Superior temporal gyrus (tissue), 1 donor: Measurements from ENCODE around the gene STX8.

Experiments used
- DNase-seq: peaks from one replicate; pipeline ENCODE4 v3.0.0-alpha.2; 2016; ENCODE audit errors: extremely low spot score

Gene STX8

DNA sequence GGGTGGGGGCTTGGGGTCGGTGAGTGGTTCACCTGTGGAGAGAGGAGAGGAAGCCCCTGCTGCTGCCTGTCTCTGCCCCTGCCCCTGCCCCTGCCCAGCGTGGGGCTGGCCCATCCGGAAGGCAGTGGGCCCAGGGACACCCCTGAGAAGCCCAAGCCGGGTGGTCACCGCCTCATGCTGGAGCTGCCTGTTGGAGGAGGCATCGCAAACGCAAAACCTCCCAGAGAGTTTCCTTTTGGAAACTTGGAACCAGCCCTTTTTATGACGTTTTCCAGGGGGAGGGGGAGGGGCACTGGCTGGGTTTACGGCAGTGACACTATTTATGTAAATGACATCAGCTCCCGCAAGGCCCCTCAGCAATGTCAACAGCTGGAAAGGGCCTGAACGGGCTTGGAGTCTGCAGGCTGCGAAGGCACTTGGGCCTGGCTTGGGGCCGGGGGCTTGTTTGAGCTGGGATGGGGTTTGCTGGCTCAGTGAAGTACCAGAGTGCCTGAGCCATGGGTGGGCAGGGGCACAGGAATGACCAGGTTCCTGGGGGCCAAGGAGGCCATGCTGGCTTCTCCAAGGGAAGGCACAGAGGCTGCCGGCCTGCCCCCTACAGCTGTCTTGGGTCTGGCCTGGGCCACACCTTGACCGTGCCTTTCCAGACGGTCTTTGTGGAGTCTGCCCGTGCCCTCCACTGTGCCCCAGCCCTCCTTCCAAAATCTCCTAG lies 334.8 kb downstream of the STX8 start:
- no peak for DNase-seq

DNA sequence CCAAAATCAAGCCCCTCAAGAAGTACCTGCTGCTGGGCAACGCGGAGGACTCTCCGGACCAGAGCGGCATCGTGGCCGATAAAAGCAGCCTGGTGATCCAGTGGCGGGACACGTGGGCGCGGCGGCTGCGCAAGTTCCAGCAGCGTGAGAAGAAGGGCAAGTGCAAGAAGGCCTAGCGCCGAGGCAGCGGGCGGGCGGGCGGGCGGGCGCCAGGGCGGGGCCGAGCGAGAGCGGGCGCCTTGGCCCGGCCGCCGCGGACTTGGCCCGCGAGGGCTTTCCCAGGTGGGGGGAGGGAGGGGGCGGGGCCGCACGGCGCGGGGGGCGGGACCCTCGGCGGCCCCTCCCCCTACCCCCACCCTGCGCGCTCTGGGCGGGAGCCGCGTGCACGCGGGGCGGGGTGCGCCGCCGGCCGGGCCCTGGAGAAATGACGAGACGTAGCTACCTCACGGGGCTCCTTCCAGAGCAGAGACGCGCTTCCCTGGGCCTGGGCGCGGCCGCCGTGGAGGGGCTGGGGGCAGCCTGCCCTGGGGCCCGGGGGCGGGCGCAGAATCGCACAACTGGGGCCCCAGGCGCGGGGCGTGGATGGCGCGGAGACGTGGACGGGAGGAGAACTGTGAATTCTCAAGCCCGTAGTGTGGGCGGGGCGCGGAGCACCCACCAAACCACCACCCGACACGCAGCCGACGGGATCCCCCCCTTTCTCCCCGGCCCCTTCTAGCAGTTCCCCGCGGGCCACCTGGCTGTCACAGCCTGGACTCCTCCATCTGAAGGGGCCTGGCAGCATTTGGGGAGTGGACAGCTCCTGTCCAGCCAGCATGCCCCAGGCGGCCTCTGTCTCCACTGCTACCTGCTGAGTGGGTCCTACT lies 335.6 kb downstream of the STX8 start:
- DNase-seq: no peak

DNA sequence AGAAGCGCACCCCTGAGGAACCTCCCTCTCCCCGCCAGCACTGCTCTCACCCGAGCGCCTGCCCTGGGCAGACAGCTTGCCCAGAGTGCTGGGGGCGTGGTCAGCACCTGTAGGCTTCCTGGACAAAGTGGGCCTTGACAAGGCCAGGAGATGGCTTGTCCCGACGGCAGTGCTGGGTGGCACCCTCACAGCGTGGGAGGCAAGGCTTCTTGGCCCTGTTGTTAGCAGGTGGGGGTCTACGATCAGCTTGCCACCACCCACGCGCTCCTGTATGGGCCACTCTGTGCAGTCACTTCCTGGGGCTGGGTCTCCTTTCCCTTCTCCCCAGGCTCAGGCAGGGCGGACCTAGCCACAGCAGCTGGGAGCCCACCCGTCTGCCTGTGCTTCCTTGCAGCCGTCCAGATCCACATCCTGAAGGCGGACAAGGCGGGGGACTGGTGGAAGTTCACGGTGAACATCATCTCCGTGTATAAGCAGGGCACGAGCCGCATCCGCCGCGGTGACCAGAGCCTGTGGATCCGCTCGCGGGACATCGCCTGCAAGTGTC lies 336.3 kb downstream of the STX8 start:
- DNase-seq: no peak

DNA sequence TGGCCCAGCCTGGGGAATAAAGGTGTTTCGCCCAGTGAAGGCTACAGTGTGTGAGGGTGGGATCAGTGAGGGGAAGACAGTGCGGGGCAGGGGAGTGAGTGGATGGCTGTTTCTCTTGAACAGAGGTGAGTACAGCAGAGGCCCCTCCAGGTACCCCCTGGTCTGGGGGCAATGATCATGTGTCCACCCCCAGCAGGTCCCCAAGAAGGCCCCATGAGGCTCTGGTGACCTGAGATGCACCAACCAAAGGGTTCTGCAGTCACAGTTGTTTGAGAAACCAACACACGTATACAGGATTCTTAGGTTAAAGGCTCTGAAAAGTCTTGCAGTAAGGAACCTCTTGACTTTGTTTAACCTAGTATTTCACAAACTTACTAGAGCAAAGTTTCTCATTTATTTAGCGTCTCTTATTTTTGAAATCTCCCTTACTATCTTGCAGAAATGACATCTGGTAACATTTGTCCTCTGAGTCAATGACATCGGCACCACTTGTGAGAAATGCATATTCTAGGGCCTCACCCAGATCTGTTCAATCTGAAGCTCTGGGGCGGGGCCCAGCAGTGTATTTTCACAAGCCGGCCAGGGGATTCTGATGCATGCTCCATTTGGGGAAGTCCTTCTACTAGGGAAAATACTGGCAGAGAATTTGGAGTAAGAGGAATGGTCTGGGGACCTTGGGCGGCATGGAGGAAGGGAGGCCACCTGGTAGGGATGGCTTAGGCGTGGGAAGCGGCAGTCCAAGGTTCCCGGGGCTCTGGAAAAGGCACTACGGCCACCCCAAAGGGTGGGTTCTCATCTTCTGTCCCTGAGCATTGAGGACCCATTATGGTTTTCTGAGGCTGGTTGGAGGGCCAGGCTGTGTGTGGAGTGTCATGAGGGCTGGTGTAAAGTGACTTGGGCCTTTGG lies 337.0 kb downstream of the STX8 start:
- DNase-seq: no peak

DNA sequence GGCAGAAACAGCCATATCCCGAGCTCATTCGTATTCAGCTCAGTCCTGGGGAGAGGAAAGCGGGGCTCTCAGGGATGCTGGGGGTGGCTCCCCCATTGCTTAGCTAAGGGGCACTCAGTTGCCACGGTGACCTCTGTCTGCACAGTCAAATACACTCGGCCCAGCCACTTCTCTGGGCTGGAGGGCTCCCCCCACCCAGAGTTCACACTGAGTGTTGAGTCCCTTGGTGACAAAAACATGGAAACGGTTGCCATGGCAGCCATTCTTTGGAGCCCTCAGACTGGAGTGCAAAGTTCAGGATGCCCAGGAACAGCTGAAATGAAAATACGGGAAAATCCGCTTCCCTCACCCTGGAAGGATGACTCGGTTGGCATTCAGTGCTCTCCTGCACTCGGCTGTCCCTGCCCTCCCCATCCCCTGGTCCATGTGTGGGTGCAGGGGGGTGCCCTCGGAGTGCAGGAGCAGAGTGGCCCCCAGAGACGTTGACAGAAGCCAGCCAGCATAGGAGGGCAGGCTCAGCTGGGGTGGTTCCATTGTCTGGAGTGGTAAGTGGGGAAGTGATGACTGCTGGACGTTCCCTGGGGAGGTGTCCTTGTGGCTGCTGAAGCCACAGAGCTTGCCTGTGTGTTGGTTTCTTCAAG lies 337.8 kb downstream of the STX8 start:
- no peak for DNase-seq

DNA sequence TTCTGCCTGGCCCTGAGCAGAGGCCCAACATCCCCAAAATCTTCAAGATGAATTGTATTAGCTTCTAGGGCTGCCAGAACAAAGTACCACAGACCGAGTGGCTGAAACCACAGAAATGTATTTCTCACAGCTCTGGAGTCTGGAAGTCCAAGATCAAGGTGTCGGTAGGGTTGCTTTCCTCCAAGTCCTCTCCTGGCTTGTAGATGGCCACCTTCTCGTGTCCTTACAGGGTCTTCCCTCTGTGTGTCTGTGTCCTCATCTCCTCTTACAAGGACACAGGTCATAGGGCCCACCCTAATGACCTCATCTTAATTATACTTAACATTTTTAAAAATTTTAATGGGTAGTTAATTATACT lies 338.6 kb downstream of the STX8 start:
- DNase-seq: no peak

DNA sequence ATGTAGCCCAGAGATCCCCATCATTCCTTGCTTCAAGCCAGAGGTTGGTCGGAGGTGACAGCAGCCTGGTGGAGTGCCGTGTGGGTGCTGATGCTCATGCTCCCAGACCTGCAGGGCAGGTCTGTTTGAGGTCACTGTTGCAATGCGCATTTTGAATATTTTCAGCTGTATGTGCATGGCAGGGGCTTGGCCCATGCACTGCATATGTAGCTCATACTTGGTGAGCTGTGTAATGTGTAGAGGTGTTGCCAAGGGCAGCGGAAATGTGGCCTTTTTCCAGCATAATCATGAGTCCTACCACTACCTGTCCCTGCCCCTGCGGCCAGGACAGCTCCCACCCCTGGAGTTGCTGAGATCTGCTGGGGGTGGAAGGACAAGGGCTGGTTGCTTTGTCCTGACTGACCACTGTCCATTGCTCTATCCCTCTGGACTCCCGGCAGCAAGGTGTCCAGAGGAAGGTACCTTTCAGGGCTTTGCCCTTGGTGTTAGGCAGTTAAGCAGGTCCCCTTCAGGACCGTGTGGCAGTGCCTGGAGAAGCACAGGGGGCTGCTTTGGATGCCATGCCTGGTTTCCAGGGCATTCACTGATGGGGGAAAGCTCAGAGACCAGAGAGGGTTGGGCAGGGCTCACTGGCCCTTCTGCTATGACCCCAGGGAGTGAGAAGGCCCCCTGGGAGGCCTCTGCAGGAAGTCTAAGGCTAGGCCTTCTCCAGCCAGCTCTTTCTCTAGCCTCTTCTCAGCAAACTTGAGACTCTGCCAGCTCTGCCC lies 339.2 kb downstream of the STX8 start:
- DNase-seq: no peak

DNA sequence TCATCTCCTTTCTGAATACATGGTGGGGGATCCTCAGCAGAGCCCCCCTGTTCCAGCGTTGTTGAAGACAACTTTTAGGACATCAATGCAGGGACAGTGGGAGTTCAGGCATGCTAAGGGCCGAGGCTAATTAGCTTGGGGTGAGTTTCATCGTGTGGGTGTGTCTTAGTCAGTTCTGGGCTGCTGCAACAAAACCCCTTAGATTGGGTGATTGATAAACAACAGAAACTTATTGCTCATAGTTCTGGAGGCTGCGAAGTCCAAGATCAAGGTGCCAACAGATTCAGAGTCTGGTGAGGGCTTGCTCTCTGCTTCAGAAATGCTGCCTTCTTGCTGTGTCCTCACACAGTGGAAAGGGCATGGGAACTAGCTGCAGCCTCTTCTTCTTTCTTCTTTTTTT lies 340.3 kb downstream of the STX8 start:
- no peak for DNase-seq

DNA sequence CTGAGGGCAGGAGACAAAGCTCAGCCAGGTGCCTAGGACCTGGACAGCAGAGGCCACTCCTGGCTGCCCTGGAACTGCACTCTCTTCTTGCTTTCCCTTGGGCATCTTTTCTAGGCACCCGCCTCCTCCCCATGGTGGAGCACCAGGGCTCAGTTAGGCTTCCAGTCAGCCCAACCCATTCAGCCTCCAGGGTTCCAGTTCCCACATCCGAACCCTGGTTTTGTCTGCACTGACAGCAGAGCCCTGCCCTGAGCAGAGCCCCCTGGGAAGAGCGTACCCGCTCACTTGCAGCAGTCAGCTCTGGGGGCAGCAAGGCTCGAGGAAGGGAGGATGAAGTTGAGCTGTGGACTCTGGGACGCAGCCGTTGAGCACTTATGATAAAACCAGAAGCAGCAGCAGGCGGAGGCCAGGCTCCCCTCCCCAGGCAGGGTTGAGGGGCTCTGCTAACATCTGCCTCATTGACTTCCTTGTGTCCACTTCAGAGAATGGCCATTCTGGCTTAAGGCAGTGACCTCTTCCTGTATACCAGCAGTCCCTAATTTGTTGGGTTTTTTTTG lies 341.2 kb downstream of the STX8 start:
- DNase-seq: no peak

DNA sequence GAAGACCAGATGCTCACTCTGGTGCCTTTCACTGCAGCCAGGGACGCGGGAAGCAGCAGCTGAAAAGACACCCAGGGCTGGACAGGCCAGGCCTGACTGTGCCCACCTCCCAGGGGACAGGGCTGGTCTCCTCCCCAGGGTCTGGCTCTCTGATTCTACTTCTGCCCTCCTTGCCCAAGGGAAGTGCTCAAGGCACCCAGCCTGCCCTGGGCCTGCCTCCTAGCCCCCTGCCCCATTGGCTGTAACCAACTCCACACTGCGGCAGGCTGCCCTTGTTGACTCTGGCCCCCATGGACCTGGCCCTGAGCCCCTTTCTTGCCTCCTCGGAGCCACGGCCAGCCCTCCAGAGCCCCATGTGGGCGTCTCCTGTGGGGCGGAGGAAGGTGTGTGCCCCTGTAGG lies 341.9 kb downstream of the STX8 start:
- no peak for DNase-seq

DNA sequence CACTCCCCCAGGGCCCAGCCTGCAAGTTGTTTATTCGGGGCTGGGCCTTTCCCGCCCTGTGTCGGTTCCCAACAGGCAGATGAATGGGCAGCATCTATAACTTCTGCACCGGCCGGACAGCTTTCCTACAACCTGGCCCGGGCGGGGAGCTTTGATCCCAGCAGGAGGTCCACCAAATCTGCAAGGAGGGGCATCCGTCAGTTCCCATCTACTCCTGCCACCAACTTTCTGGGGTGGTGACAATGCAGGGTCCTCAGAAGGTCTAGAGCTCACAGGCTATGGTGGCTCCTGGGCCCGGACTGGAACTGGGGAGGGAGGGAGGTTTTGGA lies 342.4 kb downstream of the STX8 start:
- no peak for DNase-seq

DNA sequence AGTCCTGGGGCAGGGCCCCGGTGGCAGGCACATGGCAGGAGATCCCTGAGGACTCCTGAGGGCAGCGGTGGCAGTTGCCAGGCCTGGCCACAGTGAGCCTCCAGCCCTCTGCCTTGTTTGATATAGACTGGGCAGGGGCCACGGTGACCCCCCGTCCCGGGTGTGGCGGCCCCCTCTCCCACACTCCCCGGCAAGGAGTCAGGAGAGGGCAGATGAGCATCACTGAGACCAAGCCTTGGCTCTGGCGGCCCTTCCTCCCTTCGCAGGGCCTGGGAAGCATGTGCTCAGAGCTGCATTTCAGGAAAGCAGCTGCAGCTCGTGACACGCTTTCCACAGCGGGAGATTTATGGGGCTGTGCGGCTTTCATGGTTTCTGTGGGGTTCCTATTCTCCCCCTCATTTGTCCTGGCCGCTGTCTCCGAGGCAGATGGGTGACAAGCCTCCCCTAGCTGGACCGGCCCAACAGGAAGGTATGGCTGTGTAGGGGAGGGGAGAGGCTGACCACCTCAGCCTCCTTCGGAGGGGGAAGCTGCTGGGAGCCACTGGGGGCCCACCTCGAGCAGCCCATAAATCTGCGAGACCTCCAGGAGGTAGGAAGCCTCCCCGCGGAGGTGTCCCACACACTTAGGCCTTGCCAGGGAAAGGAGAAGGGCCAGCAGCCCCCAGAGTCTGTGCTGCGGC lies 342.9 kb downstream of the STX8 start:
- no peak for DNase-seq

DNA sequence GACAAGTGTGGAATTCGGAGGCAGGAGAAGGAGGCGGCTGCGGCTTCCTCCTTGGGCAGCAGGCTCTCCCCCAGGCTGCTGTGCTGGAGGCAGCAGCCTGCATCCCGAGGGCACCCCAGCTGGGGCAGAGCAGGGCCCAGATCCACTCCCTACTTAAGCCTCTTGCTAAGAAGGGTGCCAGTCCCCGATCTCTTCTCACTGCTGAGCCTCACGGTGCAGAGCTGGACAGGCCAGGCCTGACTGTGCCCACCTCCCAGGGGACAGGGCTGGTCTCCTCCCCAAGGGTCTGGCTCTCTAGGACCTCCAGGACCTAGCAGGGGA lies 343.5 kb downstream of the STX8 start:
- no peak for DNase-seq

DNA sequence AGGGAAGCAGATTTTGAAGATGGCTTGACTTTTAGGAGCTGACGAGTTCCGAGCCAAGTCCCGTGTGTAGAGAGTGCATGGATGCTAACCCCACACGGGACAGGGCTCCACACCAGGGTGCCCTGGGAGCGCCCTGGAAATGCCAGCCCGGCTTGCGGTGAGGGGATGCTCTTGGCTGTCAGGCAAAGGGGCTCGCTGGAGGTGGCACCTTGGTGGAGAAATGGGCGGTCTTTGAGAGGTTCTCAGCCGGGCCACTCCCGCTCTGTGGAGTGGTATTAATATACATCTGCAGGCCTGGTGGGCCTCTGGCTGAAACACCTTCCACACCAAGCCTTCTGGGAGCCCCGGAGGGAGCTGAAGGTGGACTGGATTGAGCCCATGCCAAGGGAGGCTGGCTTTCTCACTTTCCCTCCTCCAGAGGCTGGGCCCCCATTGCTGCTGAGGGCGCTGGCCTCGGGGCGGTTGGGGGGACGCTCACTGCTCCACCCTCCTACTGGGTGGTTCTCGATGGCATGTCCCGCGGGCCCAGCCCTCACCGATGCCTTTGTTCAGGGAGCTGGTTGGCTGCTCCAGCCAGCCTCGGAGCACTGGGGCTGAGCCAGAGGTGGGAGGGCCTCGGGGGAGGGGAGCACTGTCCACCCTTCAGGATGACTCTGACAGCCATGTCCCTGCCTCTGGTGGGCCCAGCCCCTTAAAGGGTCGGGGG lies 344.0 kb downstream of the STX8 start:
- DNase-seq: no peak

DNA sequence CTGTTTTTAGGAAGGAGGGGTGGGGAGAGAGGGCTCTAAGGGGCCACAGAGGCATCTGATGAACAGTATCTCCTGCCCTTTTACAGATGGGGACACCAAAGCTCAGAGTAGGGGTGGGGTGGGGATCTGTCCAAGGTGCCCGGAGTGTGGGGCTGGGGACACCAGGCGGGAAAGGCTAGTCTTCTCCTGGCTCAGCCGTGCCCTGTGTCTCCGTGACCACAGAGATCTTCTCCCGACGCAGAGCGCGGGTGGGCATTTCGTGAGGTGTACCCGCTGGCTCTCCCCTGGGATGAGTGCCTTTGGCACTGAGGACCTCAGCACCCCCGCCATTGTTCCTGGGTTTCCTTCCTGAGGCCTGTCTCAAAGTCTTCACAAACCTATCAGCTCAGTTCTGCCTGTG lies 344.8 kb downstream of the STX8 start:
- DNase-seq: no peak

DNA sequence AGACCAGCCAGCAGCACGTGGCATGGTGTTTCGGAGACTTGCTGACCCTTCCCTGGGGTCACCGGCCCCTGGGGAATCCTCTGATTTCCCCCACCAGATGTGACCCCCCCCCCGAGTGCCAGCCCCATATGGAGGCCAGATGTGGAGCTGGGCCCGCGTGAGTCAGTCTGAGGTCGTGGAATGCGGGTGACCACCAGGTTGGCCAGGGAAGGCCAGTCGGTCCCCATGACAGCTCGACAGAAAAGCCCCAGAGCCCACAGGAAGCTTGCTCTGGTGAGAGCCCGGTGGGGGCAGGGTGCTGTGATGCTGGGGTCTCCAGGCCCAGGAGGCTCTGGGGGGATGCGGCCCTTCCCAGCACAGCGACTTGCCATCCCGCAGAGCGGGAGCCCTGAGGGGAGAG lies 345.3 kb downstream of the STX8 start:
- DNase-seq: no peak

DNA sequence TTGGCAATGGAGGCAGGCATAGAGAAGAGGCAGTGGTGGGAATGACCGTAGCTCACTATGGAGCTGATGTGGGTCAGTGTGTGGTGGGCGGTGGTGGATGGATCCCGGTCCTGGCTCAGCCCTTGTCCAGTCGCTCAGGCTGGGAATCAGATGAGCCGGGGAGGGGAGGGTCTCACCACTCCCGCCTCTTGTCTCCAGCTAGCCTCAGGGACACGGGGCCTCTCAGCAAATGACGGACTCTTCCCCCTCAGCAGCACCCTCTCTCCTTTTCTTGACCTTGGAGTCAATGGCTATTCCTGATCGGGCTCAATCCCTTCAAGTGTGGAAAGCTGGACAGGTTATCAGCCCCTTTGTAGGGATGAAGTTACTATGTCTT lies 345.8 kb downstream of the STX8 start:
- DNase-seq: no peak

DNA sequence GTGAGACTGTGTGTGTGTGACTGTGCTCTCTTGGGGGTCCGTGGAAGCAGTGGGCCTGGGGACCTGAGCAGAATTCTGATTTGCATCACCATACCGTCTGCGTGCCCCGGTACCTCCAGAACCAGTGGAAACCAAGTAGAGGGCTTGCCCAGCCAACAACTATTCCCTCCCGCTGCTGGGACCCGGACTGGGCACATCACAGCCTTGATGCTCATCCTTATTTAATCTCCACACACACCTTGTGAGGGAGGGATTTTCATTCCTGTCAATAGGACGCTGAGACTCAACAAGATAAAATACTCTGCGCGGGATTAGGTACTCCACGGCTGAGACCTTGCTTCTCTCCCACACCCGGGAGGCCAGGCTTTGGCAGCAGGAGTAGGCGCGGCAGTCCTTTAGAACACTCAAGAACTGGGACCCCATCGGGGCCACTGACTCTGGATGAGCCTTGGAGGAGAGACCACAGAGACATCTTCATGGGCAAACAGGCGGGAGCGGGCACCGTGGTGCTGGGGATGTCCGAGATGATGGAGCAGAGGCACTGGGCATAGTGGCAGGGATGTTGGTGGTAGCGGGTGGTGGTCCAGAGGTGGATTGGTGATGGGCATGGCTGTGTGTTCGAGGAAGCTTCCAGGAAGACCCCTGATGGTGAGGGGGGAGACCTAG lies 346.3 kb downstream of the STX8 start:
- DNase-seq: no peak
